Umbilical cord (tissue), 2 donors: ENCODE results near the gene TULP1. TPM values are rescaled to one million over a fixed set of nuclear protein-coding genes. Genes with fewer than 3 reads are reported as not detected.

Experiments
- DNase-seq: peaks from one replicate; pipeline ENCODE4 v3.0.0-alpha.2; 2015; ENCODE audit warnings: low spot score
- total RNA-seq: library from RNA; depleted of rRNA; stranded (reverse); fragments of >200 nt; gene quantifications from one replicate; pipeline ENCODE4 v1.2.3, GENCODE V29; 2014; ENCODE audit warnings: low replicate concordance; ENCODE audit not compliant: insufficient read depth

Gene TULP1
- total RNA-seq, 1 donor from 2014 or later = 40.9 TPM

DNA sequence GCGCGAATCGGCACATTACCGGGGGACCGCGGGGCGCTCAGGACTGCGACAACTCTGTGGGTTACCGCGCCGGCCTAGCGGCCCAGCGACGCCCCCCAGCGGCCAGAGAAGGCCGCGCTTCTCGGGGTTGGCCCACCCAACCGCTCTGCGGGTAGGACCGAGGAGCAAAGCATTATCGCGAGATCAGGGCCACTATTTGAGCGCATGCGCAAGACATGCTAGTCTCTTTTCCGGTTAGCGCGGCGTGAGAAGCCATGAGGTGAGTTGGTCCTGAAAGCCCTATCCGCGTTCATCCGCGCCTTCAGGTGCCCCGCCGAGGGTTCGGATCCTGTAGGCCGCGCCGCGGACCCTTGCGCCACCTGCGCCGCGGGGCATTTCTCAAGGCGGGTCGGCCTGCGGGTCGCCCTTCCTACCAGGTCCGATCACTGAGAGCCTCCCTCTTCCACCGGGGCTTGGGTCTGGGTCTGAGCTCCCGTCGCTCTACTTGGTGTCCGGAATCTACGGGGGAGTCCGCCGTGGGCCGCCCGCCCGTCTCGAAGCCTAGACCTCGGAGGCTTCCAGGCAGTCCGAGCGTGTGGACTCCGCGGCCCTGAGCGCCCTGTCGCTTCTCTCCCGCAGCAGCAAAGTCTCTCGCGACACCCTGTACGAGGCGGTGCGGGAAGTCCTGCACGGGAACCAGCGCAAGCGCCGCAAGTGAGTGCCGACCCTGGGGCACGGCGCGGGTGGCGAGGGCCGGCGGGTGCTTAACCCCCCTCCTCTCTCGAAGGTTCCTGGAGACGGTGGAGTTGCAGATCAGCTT lies 44.3 kb downstream of the TULP1 start, which contains the start of gene RPL10A:
Gene RPL10A, plus strand, starts transcription at position 221 of the 799 bp plus-strand sequence. Its CDS starts 34 bp downstream, at position 255.
- peak; percentile 98 for DNase-seq

DNA sequence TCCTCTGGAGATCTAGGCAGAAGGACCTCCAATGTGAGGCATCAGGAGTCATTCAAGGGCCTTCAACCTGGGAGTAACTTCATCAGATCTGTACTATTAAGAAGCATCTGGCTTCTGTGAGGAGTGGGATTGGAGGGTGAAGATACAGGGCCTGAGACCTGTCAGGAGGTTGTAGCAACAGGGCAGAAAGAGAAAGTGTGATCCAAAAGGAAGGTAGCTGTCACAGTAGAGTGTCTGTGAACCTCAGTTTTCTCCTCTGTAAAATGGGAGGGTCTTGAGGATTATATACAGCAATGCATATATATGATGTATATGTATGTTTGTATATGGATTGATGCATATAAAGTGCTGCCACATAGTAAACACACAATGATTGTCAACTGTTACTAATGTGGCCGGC lies 47.0 kb downstream of the TULP1 start:
- DNase-seq = no peak

DNA sequence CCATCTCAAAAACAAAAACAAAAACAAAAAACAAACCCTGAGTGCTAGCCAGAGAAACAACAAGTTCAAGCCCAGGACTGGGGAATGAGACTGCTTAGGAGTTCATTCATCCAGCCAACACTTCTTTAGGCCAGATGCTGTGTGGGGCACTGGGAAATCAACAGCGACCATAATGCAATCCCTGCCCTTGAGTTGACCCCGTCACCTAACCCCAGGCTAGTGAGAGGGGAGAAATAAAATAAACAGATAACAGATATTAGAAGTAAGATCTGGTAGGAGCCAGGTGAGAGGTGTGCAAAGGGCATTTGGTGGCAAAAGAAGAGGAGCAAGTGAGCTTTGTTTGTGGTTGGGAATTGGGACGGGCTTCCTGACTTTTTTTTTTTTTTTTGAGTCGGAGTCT lies 49.4 kb downstream of the TULP1 start:
- DNase-seq = no peak

DNA sequence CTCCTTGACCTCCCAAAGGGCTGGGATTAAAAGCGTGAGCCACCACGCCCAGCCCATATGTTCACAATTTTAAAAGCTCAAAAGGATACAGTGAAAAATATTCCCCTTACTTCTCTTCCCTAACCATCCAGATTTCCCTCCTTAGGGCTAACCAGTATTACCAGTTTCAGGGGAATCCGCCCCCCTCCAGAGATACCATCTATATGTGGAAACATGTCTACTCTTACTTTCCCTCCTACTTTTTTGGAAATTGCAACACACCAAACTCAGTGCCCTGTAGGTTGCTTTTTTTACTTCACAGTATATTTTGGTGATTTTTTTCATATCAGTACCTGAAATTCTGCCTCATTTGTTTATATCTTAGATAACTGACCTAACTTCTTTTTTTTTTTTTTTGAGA lies 51.4 kb downstream of the TULP1 start:
- DNase-seq = no peak

DNA sequence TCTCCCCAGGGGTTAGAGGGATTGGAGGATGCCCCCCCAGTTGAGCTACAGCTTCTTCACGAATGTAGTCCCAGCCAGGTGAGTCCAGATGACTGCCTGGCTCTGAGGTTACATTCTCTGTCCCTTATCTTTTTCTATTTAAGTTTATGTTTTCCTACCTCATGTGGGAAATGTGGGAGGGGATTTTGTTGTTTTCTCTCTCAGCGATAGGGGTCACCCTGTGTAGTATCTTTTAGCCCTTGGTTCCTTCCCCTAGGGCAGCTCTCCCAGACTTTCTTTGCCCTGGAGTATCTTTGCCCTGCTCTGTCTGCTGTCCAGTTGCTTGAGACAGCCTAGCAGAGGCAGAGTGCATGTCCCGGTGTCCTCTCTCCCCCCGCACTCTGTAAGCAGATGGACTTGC lies 54.8 kb downstream of the TULP1 start:
- no peak for DNase-seq

DNA sequence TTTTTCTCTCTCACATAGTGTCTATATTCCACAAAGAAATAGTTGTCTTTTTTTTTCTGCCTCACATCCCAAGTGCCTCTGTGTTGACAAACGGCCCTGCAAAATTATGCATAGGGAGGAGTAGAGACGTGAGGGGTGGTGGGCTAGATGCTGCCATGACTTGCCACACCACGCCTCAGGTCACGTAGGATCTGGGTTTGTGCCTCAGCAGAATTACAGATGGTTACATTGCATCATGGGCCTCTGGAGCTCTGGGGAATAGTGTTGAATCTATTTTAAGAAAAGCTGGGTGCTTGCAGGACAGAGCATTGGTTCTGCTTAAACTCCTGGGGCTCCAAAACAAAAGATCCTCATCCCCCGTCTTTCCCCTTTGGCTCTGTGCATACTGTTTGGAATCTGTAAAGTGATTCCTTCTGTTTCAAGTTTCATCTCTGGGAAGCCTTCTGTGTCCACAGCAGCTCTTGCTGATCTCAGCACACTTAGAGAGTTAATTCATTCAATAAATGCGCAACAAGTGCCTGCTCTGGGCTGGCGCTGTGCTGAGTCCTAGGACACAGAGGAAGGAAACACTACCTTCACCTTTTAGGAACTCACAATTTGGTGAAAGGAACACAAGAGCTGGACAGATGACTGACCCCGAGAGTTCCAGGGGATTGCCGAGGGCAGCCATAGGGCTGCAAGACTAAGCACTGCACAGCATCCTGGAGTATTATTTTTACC lies 58.1 kb downstream of the TULP1 start:
- peak; percentile 43 for DNase-seq

DNA sequence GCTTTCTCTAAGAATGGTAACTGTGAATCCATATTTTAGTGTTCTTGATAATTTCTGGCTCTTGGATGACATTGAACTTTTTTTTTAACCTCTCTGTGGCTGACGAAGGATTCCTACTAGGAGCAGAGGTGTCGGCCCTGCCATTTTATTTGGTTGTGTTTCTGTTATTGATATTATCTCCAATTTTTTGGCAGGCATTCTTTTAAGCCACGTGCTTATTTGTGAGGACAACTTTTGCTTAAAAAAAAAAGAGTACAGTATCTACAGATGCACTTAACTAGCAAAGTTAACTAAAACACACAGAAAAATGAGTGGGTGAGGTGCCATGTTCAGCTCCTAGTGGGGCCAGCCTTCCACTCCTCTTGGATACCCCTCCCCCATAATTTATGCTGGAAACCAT lies 59.5 kb downstream of the TULP1 start:
- DNase-seq = peak; percentile 30

DNA sequence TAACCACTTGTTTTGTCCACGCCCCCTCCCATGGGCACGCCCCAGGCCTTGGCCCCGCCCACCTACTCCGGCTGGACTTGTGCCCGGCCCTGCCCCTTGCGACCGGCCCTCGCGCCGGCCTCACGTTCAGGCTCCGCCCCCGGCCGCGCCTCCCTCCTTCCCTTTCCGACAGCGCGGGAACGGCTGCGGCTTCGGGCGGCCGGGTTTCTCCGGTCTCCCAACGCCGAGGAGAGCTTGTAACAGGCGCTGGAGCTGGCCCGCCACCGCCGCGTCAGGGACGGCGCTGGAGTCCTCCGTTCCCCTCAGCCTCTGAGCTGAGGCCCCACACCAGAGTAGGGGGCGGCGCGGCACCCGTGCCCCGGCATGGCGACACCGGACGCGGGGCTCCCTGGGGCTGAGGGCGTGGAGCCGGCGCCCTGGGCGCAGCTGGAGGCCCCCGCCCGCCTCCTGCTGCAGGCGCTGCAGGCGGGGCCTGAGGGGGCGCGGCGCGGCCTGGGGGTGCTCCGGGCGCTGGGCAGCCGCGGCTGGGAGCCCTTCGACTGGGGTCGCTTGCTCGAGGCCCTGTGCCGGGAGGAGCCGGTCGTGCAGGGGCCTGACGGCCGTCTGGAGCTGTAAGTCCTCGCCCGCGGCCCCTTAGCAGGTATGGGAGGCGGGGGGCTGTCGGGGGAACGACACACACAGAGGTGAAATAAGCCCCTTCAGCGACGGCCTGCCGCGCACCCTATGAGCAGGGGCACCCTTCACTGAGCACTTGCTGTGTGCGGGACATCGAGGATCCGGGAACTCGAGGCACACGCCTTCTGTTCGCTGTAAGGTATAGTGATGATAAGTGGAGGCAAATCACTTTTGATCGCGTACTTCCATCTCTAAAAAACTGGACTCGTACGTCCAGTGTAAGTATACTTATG lies 60.3 kb downstream of the TULP1 start, which contains the start of gene FANCE:
Gene FANCE, plus strand, starts transcription at position 156 of the 908 bp plus-strand sequence. Its CDS starts 208 bp downstream, at position 364.
- DNase-seq = peak; percentile 92

DNA sequence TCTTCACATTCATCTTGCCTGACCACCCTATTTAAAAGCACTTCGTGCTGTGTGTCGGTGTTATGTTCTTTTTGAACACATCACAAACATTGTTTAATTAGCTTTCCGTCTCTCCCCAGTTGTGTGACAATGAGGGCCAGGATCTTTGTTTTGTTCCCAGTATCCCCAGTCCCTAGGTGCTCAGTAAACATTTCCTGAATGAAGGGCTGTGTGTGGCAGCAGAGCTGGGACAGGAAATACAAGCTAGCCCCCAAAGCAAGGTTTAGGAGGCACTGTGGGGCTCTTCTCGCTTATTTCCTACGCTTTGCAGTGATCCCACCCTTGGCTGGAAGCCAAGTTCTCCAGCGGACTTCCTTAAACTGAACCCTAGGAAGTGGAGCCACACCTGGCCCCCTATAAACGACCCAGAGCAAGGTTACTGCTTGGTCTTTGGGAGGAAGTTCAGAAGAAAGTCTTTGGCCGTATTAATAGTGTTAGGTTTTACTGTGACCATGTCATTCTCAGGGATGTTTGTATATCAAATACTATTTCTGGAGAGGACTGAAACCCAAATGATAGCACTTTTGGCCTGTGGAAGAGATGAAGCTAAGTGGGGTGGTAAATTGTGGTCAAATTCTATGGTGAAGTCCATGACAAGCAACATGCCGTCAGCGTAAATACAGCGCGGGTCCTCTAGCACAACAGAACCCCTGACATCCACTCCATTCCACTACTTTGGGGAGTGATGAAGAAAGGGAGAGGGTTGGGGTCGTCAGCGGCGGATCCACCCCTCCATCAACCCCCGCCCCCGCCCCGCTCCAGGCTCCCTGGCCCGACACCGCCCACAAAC lies 61.1 kb downstream of the TULP1 start:
- no peak for DNase-seq

DNA sequence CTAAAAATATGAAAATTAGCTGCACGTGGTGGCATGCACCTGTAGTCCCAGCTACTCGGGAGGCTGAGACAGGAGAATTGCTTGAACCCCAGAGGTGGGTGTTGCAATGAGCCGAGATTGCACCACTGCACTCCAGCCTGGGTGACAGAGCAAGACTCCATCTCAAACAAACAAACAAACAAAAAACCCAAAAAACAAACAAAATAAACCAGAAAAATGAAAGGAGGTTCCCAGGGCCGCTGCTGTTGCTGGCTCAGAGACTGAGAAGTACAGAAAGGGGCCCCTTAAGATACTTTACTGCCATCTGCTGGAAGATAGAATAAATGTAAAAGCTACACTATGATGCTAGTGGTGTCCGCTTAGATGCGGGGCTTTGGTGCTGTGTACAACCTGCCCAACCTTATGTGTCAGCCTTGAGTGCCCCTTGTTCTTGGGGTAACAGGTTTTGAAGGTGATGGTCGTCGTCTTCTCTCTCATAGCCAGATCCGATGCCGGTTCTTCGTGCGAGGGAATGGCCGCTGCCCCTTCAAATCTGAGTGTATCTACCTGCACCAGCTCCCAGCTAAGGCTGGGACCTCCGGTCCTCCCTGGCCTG lies 63.3 kb downstream of the TULP1 start:
- DNase-seq = peak; percentile 79

DNA sequence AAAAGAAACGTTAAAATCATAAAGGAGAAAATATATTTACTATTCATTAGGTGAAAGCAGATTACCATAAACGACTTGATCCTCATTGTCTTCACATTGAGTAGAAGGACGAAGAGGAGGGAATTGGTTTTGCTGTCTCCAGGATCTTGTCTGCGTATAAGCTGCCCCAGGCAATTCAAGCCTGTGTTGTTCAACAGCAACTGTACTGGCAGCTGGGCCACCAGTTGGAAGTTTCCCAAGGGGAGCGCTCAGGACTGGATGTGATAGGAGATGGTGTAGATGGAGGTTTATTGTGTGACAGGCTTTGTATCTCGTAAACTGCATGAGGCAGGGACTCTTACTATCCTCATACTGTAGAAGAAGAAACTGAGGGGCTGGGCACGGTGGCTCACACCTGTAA lies 64.5 kb downstream of the TULP1 start:
- no peak for DNase-seq

Other genes starting within 250 kb of the TULP1 start
- 8.9 TPM for gene DEF6, start 215.1 kb downstream of the TULP1 start, total RNA-seq
- 5.3 TPM for gene PPARD, start 170.3 kb downstream of the TULP1 start, total RNA-seq
- gene FANCE, start 60.6 kb downstream of the TULP1 start, total RNA-seq = 5.1 TPM
- 2,541 TPM for gene RPL10A, start 44.5 kb downstream of the TULP1 start, total RNA-seq
- 12.0 TPM for gene TEAD3, start 15.8 kb downstream of the TULP1 start, total RNA-seq
- 21.7 TPM for gene FKBP5, start 176.0 kb upstream of the TULP1 start, total RNA-seq
- gene ARMC12, start 224.1 kb upstream of the TULP1 start, total RNA-seq = not detected